Hepatocyte (in vitro differentiated cells): ENCODE data around the gene DENND6B. TPM values are rescaled to one million over a fixed set of nuclear protein-coding genes. Genes with fewer than 3 reads are reported as not detected.
"Not testable (repeated sequence)": the region's sequence is repeated elsewhere in the genome, so short reads cannot be mapped to it uniquely, and the experiment has no call there.

Experiments used
- DNase-seq: peaks from one replicate; pipeline ENCODE4 v3.0.0-alpha.2; 2016; ENCODE audit warnings: low spot score
- H2AFZ ChIP-seq: fragments of 200-600 bp; sonication (generic); 2 replicates; pipeline ENCODE4 v1.6.0; 2016; ENCODE audit warnings: antibody characterized with exemption, mild to moderate bottlenecking
- H3K27ac ChIP-seq: fragments of 200-600 bp; sonication (generic); 2 replicates; pipeline ENCODE4 v1.5.1; 2016; ENCODE audit warnings: mild to moderate bottlenecking
- H3K27me3 ChIP-seq: fragments of 200-600 bp; sonication (generic); 2 replicates; pipeline ENCODE4 v1.6.1; 2016
- H3K36me3 ChIP-seq: fragments of 200-600 bp; sonication (generic); replicated peaks from 2 replicates; pipeline ENCODE4 v1.5.1; 2016; ENCODE audit warnings: low read depth; ENCODE audit not compliant: insufficient read depth
- H3K4me1 ChIP-seq: fragments of 200-600 bp; sonication (generic); 2 replicates; pipeline ENCODE4 v1.5.1; 2016; ENCODE audit warnings: mild to moderate bottlenecking, moderate library complexity; ENCODE audit not compliant: insufficient read depth
- H3K4me2 ChIP-seq: fragments of 200-600 bp; sonication (generic); 2 replicates; pipeline ENCODE4 v1.6.0; 2016
- H3K4me3 ChIP-seq: fragments of 200-600 bp; sonication (generic); 2 replicates; pipeline ENCODE4 v1.5.1; 2016; ENCODE audit warnings: mild to moderate bottlenecking
- H3K79me2 ChIP-seq: fragments of 200-600 bp; sonication (generic); 2 replicates; pipeline ENCODE4 v1.6.0; 2017; ENCODE audit warnings: mild to moderate bottlenecking
- H3K9me2 ChIP-seq: fragments of 200-600 bp; sonication (generic); replicated peaks from 2 replicates; pipeline ENCODE4 v1.6.0; 2017; ENCODE audit warnings: mild to moderate bottlenecking; ENCODE audit not compliant: insufficient read depth
- H3K9me3 ChIP-seq: fragments of 200-600 bp; sonication (generic); 2 replicates; pipeline ENCODE4 v1.5.1; 2016; ENCODE audit warnings: low read depth, mild to moderate bottlenecking
- H4K20me1 ChIP-seq: fragments of 200-600 bp; sonication (generic); 2 replicates; pipeline ENCODE4 v1.6.0; 2016; ENCODE audit warnings: mild to moderate bottlenecking; ENCODE audit not compliant: insufficient read depth, poor library complexity, severe bottlenecking
- EZH2 ChIP-seq: fragments of 200-600 bp; sonication (generic); IDR thresholded peaks from 2 replicates; pipeline ENCODE4 v1.6.1; 2016; ENCODE audit warnings: antibody characterized with exemption, mild to moderate bottlenecking, borderline replicate concordance
- EZH2phosphoT487 ChIP-seq: fragments of 200-600 bp; sonication (generic); IDR thresholded peaks from one replicate; pipeline ENCODE4 v1.6.1; 2018; ENCODE audit warnings: antibody characterized with exemption, mild to moderate bottlenecking, low read depth, moderate library complexity; ENCODE audit not compliant: unreplicated experiment, severe bottlenecking
- WGBS: methylation state at CpG from one replicate; pipeline ENCODE4 v1.1.6; 2016; ENCODE audit warnings: low lambda C conversion rate; ENCODE audit errors: missing lambda C conversion rate; 5-methylcytosine and 5-hydroxymethylcytosine counted together
- polyA plus RNA-seq: library from polyadenylated mRNA; unstranded; fragments of >200 nt; fragmentation: Nextera tagmentation; extraction: Ambion mirVana; gene quantifications from 2 replicates; pipeline ENCODE4 v1.2.1, GENCODE V29; 2016
- total RNA-seq: library from RNA; depleted of rRNA; stranded (reverse); fragments of >200 nt; gene quantifications from 2 replicates; pipeline ENCODE4 v1.2.3, GENCODE V29; 2014
- TF ChIP-seq, protein P1 (sequence below): fragments of 200-600 bp; sonication (generic); IDR thresholded peaks from 2 replicates; pipeline ENCODE4 v1.5.1; 2016; ENCODE audit warnings: antibody characterized with exemption, mild to moderate bottlenecking; ENCODE audit not compliant: poor library complexity

Gene DENND6B
- total and polyA plus RNA-seq, 2 experiments from 2014 or later: 3.3 to 8.7 TPM

DNA sequence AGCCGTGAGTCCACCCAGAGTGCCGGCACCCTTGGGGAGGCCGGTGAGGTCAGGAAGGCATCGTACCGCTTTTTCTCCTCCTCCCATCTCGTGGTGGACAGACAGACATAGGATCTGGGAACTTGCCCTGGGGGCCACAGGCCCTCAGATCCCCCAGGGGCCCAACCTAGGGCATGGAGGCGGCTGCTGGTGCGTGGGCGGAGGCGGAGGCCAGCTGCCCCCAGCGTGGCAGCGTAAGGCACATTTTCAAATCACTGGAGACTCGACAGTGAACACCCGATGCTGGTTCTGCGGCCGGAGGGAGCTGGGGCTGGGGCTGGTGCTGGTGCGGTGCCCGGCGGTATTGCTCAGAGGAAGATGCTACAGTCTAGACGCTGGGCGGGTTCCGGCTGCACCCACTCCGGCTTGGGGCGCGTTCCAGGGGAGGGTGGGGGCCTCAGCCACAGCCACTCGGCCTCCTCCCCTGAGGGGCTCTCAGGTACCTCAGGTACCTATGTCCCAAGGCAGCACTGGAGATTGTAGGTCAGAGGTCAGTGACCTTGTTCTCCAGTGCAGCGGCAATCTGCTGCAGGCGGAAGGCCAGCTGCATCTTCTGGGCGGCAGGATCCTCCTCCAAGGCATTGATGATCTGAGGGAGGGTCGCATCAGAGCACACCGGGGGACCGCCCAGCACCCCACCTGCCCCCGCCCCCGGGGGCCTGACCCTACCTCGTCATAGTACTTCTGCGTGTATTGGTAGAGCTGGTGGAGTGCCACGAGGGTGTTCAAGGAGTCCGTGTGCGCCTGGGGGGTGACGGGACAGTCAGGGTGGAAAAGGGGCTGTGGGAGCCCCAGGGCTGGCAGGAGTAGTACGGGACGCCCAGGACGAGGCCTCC, 51.4 kb downstream of the DENND6B start:
- H3K36me3 ChIP-seq: no peaks in the 10 kb centered on the region
- peaks cover 2% of the 10 kb centered on the region for H4K20me1 ChIP-seq
- no peaks in the 10 kb centered on the region for H3K9me3 ChIP-seq
- no peaks in the 10 kb centered on the region for H3K79me2 ChIP-seq
- H3K4me1 ChIP-seq: peaks cover 19% of the 10 kb centered on the region
- TF ChIP-seq EZH2phosphoT487 (no peak), EZH2 (no peak)
- TF ChIP-seq, protein P1, sequence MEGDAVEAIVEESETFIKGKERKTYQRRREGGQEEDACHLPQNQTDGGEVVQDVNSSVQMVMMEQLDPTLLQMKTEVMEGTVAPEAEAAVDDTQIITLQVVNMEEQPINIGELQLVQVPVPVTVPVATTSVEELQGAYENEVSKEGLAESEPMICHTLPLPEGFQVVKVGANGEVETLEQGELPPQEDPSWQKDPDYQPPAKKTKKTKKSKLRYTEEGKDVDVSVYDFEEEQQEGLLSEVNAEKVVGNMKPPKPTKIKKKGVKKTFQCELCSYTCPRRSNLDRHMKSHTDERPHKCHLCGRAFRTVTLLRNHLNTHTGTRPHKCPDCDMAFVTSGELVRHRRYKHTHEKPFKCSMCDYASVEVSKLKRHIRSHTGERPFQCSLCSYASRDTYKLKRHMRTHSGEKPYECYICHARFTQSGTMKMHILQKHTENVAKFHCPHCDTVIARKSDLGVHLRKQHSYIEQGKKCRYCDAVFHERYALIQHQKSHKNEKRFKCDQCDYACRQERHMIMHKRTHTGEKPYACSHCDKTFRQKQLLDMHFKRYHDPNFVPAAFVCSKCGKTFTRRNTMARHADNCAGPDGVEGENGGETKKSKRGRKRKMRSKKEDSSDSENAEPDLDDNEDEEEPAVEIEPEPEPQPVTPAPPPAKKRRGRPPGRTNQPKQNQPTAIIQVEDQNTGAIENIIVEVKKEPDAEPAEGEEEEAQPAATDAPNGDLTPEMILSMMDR: no peak
- no peak overlapping the region for H2AFZ ChIP-seq
- peaks cover 9% of the 10 kb centered on the region for H3K27me3 ChIP-seq
- no peak overlapping the region for H3K4me3 ChIP-seq
- H3K4me2 ChIP-seq: no peak overlapping the region
- 93% methylated on average over 43 of the region's 43 CpGs for WGBS
- no peaks in the 10 kb centered on the region for H3K9me2 ChIP-seq
- no peak overlapping the region for H3K27ac ChIP-seq
- DNase-seq: no peak

DNA sequence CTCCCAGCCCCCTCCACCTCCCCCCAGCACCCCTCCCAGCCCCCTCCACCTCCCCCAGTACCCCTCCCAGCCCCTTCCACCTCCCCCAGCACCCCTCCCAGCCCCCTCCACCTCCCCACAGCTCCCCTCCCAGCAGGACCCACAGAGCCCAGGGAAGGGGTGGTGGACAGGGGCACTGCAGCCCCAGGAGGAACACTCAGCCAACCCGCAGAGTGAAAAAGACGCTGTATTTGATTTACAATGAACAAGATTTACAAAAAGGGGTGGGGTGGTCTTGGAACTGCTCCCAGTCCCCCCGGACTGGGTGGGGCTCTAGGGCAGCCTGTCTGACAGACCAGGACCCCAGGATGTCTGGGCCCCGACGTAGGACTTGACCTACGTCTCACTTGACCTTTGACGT, 52.0 kb downstream of the DENND6B start:
- TF ChIP-seq, protein P1: no peak
- TF ChIP-seq EZH2: no peak
- Histone ChIP-seq H3K27ac (no peak overlapping the region), H3K9me3 (no peaks in the 10 kb centered on the region), H3K4me3 (no peak overlapping the region), H2AFZ (no peak overlapping the region), H3K27me3 (peaks cover 10% of the 10 kb centered on the region), H3K79me2 (no peaks in the 10 kb centered on the region), H4K20me1 (peaks cover 2% of the 10 kb centered on the region), H3K4me1 (peaks cover 23% of the 10 kb centered on the region), H3K4me2 (no peak overlapping the region), H3K9me2 (no peaks in the 10 kb centered on the region), H3K36me3 (no peaks in the 10 kb centered on the region)
- 82% methylated on average over 7 of the region's 7 CpGs for WGBS
- no peak for DNase-seq

DNA sequence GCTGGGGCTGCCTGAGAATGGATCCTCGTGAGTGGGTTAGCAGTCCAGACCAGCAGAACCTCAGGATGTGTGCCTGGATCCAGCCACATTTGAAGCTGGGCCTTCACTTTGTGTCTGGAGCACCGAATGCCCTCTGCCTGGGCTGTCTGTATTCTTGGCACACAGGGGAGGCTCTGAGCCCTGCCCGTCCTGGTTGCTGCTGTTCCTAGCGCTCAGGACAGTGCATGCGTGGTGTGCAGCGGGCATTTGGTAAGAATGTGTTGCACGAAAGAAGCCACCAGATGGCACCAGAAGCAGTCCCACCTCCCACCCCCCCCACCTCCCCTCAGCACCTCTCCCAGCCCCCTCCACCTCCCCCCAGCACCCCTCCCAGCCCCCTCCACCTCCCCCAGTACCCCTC, 52.5 kb downstream of the DENND6B start:
- no peaks in the 10 kb centered on the region for H3K36me3 ChIP-seq
- no peak overlapping the region for H3K4me3 ChIP-seq
- peak; percentile 79 for DNase-seq
- 69% methylated on average over 7 of the region's 7 CpGs for WGBS
- H3K27me3 ChIP-seq: peaks cover 14% of the 10 kb centered on the region
- H3K4me1 ChIP-seq: peaks cover 26% of the 10 kb centered on the region
- H3K4me2 ChIP-seq: no peak overlapping the region
- H2AFZ ChIP-seq: no peak overlapping the region
- H3K79me2 ChIP-seq: no peaks in the 10 kb centered on the region
- no peaks in the 10 kb centered on the region for H3K9me2 ChIP-seq
- no peaks in the 10 kb centered on the region for H3K9me3 ChIP-seq
- H4K20me1 ChIP-seq: peaks cover 2% of the 10 kb centered on the region
- no peak for TF ChIP-seq EZH2
- no peak for TF ChIP-seq EZH2phosphoT487
- TF ChIP-seq, protein P1: peak; percentile 49
- no peak overlapping the region for H3K27ac ChIP-seq

DNA sequence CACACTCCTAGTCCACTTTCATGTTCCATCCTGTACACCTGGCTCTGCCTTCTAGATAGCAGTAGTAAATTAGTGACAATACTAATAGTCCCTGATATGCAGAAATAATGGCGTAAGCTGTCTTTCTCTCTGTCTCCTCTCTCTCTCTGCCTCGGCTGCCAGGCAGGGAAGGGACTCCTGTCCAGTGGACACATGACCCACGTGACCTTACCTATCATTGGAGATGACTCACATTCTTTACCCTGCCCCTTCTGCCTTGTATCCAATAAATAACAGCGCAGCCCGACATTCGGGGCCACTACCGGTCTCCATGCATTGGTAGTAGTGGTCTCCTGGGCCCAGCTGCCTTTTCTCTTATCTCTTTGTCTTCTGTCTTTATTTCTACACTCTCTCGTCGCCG, 53.0 kb downstream of the DENND6B start:
- not testable (repeated sequence) for H3K4me3 ChIP-seq, H3K36me3 ChIP-seq, H3K4me2 ChIP-seq, H2AFZ ChIP-seq, H4K20me1 ChIP-seq, H3K9me2 ChIP-seq, H3K9me3 ChIP-seq, H3K27ac ChIP-seq, H3K79me2 ChIP-seq, DNase-seq
- WGBS: 93% methylated on average over 10 of the region's 10 CpGs
- peaks cover 26% of the 10 kb centered on the region for H3K4me1 ChIP-seq
- peaks cover 20% of the 10 kb centered on the region for H3K27me3 ChIP-seq

DNA sequence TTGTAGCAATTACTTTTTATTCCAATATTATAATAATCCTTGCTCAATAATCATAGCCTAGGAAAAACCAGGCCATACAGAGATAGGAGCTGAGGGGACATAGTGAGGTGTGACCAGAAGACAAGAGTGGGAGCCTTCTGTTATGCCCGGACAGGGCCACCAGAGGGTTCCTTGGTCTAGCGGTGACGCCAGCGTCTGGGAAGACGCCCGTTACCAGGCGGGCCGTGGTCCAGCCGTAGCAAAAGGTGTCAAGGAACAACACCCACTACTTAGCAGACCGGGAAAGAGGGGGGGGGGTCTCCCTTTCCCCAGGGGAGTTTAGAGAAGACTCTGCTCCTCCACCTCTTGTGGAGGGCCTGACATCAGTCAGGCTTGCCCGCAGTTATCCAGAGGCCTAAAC, 53.5 kb downstream of the DENND6B start:
- not testable (repeated sequence) for H4K20me1 ChIP-seq, H3K4me3 ChIP-seq, H3K36me3 ChIP-seq, H3K9me3 ChIP-seq, H2AFZ ChIP-seq, DNase-seq, H3K27ac ChIP-seq, H3K9me2 ChIP-seq, H3K4me2 ChIP-seq, H3K79me2 ChIP-seq
- Histone ChIP-seq H3K4me1 (peaks cover 26% of the 10 kb centered on the region), H3K27me3 (peaks cover 24% of the 10 kb centered on the region)
- 85% methylated on average over 11 of the region's 11 CpGs for WGBS
